PC-3 (cell line): ENCODE results near the gene XIRP2. TPM values are rescaled to one million over a fixed set of nuclear protein-coding genes. Genes with fewer than 3 reads are reported as not detected.

Source experiments
- ATAC-seq: fragments of 200-7000 bp; cut with Tn5 transposase; 2 replicates; pipeline ENCODE4 v1.9.1; 2020; ENCODE audit warnings: mild to moderate bottlenecking, moderate library complexity
- BruUV-seq: library from RNA; stranded (reverse); fragments of 400-500 nt; replicated peaks from 2 replicates; lab custom pipeline; 2021; lab: Mats Ljungman, UMichigan
- CTCF ChIA-PET: fragments of 300-600 bp; sonication (Branson Sonifier 250); formaldehyde crosslinking; loops from one replicate; lab custom pipeline; 2022; ENCODE audit warnings: antibody characterized with exemption; lab: Charles Lee
- POLR2A ChIA-PET: fragments of 300-600 bp; sonication (Branson Sonifier 250); formaldehyde crosslinking; loops from one replicate; lab custom pipeline; 2022; ENCODE audit warnings: antibody characterized with exemption; ENCODE audit not compliant: unreplicated experiment; lab: Charles Lee
- DNase-seq: peaks from one replicate; pipeline ENCODE4 v3.0.0-alpha.2; 2015
- H2AFZ ChIP-seq: fragments of 300-600 bp; sonication (generic); 2 replicates; pipeline ENCODE4 v1.6.0; 2016; ENCODE audit warnings: antibody characterized with exemption, low read length
- H3F3A ChIP-seq: fragments of 300-600 bp; sonication (generic); one replicate; pipeline ENCODE4 v1.6.0; 2017; ENCODE audit warnings: antibody characterized with exemption, low read length, control low read depth, mild to moderate bottlenecking; ENCODE audit not compliant: unreplicated experiment
- H3K27ac ChIP-seq: fragments of 300-600 bp; sonication (generic); 2 replicates; pipeline ENCODE4 v1.5.1; 2016; ENCODE audit warnings: mild to moderate bottlenecking, low read length
- H3K27me3 ChIP-seq: fragments of 300-600 bp; sonication (generic); 2 replicates; pipeline ENCODE4 v1.6.1; 2016; ENCODE audit warnings: low read length, mixed read lengths
- H3K36me3 ChIP-seq: fragments of 300-600 bp; sonication (generic); 2 replicates; pipeline ENCODE4 v1.6.1; 2016; ENCODE audit warnings: low read depth, mixed run types, low read length, mixed read lengths
- H3K4me1 ChIP-seq: fragments of 300-600 bp; sonication (generic); 2 replicates; pipeline ENCODE4 v1.5.1; 2016; ENCODE audit warnings: low read length; ENCODE audit not compliant: insufficient read depth
- H3K4me2 ChIP-seq: fragments of 300-600 bp; sonication (generic); 2 replicates; pipeline ENCODE4 v1.6.0; 2016; ENCODE audit warnings: low read length
- H3K4me3 ChIP-seq: fragments of 300-600 bp; sonication (generic); 2 replicates; pipeline ENCODE4 v1.5.1; 2016; ENCODE audit warnings: mild to moderate bottlenecking, low read length, mixed read lengths
- H3K79me2 ChIP-seq: fragments of 300-600 bp; sonication (generic); 2 replicates; pipeline ENCODE4 v1.6.1; 2017; ENCODE audit warnings: low read length, mixed read lengths
- H3K9ac ChIP-seq: fragments of 300-600 bp; sonication (generic); 2 replicates; pipeline ENCODE4 v1.6.0; 2016; ENCODE audit warnings: mild to moderate bottlenecking, low read length
- H3K9me2 ChIP-seq: fragments of 300-600 bp; sonication (generic); replicated peaks from 2 replicates; pipeline ENCODE4 v1.6.1; 2016; ENCODE audit warnings: mixed run types, low read length, mixed read lengths
- H3K9me3 ChIP-seq: fragments of 300-600 bp; sonication (generic); 2 replicates; pipeline ENCODE4 v1.6.1; 2016; ENCODE audit warnings: low read length, mixed read lengths
- H4K20me1 ChIP-seq: fragments of 300-600 bp; sonication (generic); 2 replicates; pipeline ENCODE4 v1.6.1; 2016; ENCODE audit warnings: low read length, mixed read lengths
- EZH2 ChIP-seq: fragments of 300-600 bp; sonication (generic); IDR thresholded peaks from one replicate; pipeline ENCODE4 v1.6.1; 2017; ENCODE audit warnings: antibody characterized with exemption, mild to moderate bottlenecking, low read length; ENCODE audit not compliant: unreplicated experiment
- EZH2phosphoT487 ChIP-seq: fragments of 300-600 bp; sonication (generic); IDR thresholded peaks from 2 replicates; pipeline ENCODE4 v1.6.1; 2018; ENCODE audit warnings: mild to moderate bottlenecking, antibody characterized with exemption, low read length, borderline replicate concordance
- intact Hi-C: fragments of 100-400 bp; cut with micrococcal nuclease; formaldehyde crosslinking; loops from 2 replicates; pipeline ENCODE4 v1.9.0; 2023
- total RNA-seq: library from RNA; depleted of rRNA; stranded (reverse); fragments of >200 nt; gene quantifications from 2 replicates; pipeline ENCODE4 v1.2.3, GENCODE V29; 2014
- TF ChIP-seq, protein P1 (sequence below): fragments of 300-600 bp; sonication (generic); conservative IDR thresholded peaks from 2 replicates; pipeline ENCODE4 v1.5.1; 2017; ENCODE audit warnings: antibody characterized with exemption, low read depth, mild to moderate bottlenecking, low read length

XIRP2 gene
- total RNA-seq, 1 experiment from 2014 or later, result 0.11 TPM

- Histone ChIP-seq H3K9me3 (no peaks in the 10 kb centered on the region), H4K20me1 (no peaks in the 10 kb centered on the region), H3K4me1 (no peaks in the 10 kb centered on the region), H3K27ac (no peak overlapping the region), H3K79me2 (no peaks in the 10 kb centered on the region), H3K9ac (no peak overlapping the region), H3K9me2 (no peaks in the 10 kb centered on the region), H3F3A (no peaks in the 10 kb centered on the region), H3K27me3 (no peaks in the 10 kb centered on the region), H3K4me3 (no peak overlapping the region), H2AFZ (no peak overlapping the region), H3K4me2 (no peak overlapping the region), H3K36me3 (no peaks in the 10 kb centered on the region)
- intact Hi-C loops, result no loop called here
- POLR2A ChIA-PET, result no interaction called here
- no peak for ATAC-seq
- DNase-seq, result no peak
- CTCF ChIA-PET, result no interaction called here
- no TSS peak for BruUV-seq
- no peak for TF ChIP-seq EZH2
- no peak for TF ChIP-seq EZH2phosphoT487
- TF ChIP-seq, protein P1, sequence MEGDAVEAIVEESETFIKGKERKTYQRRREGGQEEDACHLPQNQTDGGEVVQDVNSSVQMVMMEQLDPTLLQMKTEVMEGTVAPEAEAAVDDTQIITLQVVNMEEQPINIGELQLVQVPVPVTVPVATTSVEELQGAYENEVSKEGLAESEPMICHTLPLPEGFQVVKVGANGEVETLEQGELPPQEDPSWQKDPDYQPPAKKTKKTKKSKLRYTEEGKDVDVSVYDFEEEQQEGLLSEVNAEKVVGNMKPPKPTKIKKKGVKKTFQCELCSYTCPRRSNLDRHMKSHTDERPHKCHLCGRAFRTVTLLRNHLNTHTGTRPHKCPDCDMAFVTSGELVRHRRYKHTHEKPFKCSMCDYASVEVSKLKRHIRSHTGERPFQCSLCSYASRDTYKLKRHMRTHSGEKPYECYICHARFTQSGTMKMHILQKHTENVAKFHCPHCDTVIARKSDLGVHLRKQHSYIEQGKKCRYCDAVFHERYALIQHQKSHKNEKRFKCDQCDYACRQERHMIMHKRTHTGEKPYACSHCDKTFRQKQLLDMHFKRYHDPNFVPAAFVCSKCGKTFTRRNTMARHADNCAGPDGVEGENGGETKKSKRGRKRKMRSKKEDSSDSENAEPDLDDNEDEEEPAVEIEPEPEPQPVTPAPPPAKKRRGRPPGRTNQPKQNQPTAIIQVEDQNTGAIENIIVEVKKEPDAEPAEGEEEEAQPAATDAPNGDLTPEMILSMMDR, result no peak
Observed at GRCh38 chr2:166924967-166925366, 36.7 kb downstream of the XIRP2 start.

DNA sequence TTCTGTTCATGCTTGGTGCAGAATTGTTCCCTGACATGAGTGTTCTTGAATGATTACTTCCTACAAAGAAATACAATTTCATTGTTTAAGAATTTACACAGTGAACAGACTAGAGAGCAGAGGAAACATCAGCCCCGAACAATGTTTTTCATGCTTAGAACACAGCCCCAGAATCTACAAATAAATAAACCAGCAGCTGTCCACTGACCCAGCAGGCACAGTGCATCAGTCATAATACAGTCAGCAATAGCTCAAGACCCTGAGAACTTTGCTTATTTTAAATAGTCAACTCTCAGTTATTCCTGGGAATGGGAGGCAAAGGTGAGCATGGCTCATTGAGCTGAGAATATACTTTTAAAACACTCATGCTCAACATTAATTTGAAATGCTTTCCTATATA is 38.4 kb downstream of the XIRP2 start:
- H3K36me3 ChIP-seq, result no peaks in the 10 kb centered on the region
- no peak overlapping the region for H3K27ac ChIP-seq
- ATAC-seq (no peak), DNase-seq (no peak)
- no peak for TF ChIP-seq EZH2
- TF ChIP-seq, protein P1, result no peak
- TF ChIP-seq EZH2phosphoT487, result no peak
- ChIA-PET POLR2A (no interaction called here), CTCF (no interaction called here)
- no peak overlapping the region for H3K9ac ChIP-seq
- intact Hi-C loops, result no loop called here
- no peak overlapping the region for H2AFZ ChIP-seq
- no peaks in the 10 kb centered on the region for H3F3A ChIP-seq
- H3K79me2 ChIP-seq, result no peaks in the 10 kb centered on the region
- no peaks in the 10 kb centered on the region for H4K20me1 ChIP-seq
- no peak overlapping the region for H3K4me3 ChIP-seq
- no TSS peak for BruUV-seq
- H3K9me2 ChIP-seq, result no peaks in the 10 kb centered on the region
- H3K9me3 ChIP-seq, result no peaks in the 10 kb centered on the region
- H3K4me1 ChIP-seq, result peaks cover 1% of the 10 kb centered on the region; the same call in 1 of the 2 replicates
- H3K4me2 ChIP-seq, result no peak overlapping the region
- H3K27me3 ChIP-seq, result no peaks in the 10 kb centered on the region

DNA sequence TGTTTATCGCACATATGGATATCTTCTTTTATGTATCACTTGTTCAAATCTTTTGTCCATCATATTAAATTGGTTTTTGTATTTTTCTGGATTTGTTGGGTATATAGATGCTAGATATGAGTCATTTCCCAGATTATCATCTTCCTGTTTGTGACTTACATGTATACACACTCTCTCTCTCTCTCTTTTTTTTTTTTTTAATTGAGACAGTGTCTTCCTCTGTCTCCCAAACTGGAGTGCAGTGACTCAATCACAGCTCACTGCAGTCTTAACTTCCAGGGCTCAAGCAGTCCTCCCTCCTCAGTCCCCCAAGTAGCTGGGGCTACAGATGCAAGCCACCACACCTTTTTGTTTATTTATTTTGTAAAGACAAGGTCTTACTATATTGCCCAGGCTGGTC is 43.8 kb downstream of the XIRP2 start:
- H3K9me2 ChIP-seq, result no peaks in the 10 kb centered on the region
- no peak overlapping the region for H3K27ac ChIP-seq
- peaks cover 10% of the 10 kb centered on the region for H3K4me1 ChIP-seq
- TF ChIP-seq EZH2phosphoT487 (no peak), EZH2 (no peak)
- TF ChIP-seq, protein P1, result no peak
- POLR2A ChIA-PET, result no interaction called here
- no peaks in the 10 kb centered on the region for H3K9me3 ChIP-seq
- H3K27me3 ChIP-seq, result no peaks in the 10 kb centered on the region
- H2AFZ ChIP-seq, result no peak overlapping the region
- H3K4me2 ChIP-seq, result 0 out of 2 replicates have a peak overlapping the region, but pooled peaks have one; percentile 20
- H3F3A ChIP-seq, result no peaks in the 10 kb centered on the region
- CTCF ChIA-PET, result no interaction called here
- DNase-seq (peak; percentile 67), ATAC-seq (peak; percentile 82)
- no TSS peak for BruUV-seq
- intact Hi-C loops, result no loop called here
- no peak overlapping the region for H3K9ac ChIP-seq
- no peaks in the 10 kb centered on the region for H4K20me1 ChIP-seq
- H3K79me2 ChIP-seq, result no peaks in the 10 kb centered on the region
- H3K36me3 ChIP-seq, result no peaks in the 10 kb centered on the region
- H3K4me3 ChIP-seq, result no peak overlapping the region
